GM12892 (cell line): Measurements from ENCODE around the gene ZNF627.

ENCODE experiments used
- POLR2A ChIP-seq: IDR thresholded peaks from 2 replicates; pipeline ENCODE4 v1.6.1; 2011; ENCODE audit warnings: low read depth, low read length, control low read depth
- POLR2AphosphoS5 ChIP-seq: IDR thresholded peaks from 2 replicates; pipeline ENCODE4 v1.6.1; 2011; ENCODE audit warnings: low read depth, low read length, control low read depth
- TAF1 ChIP-seq: IDR thresholded peaks from 2 replicates; pipeline ENCODE4 v1.6.1; 2011; ENCODE audit warnings: low read depth, mild to moderate bottlenecking, control low read depth, low read length, borderline replicate concordance

DNA sequence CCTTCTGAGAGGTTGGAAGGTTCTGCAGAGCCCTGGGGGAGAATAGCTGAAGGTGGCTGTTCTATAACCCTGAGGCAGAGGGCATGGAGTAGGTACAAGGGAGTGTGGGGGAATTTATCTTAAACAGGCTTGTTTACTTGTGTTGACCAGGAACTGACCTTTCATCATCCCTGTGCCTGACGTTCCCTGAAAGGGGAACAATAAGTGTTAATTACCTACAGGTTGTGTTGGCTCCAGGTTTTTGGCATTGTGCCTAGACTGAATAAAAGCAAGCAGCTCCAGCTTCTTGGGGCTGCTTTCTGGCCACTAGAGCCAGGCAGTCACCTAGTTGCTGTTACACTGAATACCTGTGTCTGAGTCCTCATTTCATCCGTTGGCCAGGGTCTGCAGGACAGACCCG is 60.0 kb downstream of the ZNF627 start:
- TF ChIP-seq POLR2A = no peak
- no peak for TF ChIP-seq POLR2AphosphoS5
- TF ChIP-seq TAF1 = no peak
